HT1080 (cell line): Measurements from ENCODE around the gene PCSK2. TPM values are rescaled to one million over a fixed set of nuclear protein-coding genes. Genes with fewer than 3 reads are reported as not detected.

Source experiments
- DNase-seq: peaks from one replicate; pipeline ENCODE4 v3.0.0-alpha.2; 2015; ENCODE audit warnings: low read depth
- total RNA-seq: library from RNA; depleted of rRNA; stranded (reverse); fragments of >200 nt; shearing (Covaris generic); gene quantifications from 2 replicates; pipeline ENCODE4 v1.2.3, GENCODE V29; 2014

The PCSK2 gene
- total RNA-seq, 1 experiment from 2014 or later: not detected

DNA sequence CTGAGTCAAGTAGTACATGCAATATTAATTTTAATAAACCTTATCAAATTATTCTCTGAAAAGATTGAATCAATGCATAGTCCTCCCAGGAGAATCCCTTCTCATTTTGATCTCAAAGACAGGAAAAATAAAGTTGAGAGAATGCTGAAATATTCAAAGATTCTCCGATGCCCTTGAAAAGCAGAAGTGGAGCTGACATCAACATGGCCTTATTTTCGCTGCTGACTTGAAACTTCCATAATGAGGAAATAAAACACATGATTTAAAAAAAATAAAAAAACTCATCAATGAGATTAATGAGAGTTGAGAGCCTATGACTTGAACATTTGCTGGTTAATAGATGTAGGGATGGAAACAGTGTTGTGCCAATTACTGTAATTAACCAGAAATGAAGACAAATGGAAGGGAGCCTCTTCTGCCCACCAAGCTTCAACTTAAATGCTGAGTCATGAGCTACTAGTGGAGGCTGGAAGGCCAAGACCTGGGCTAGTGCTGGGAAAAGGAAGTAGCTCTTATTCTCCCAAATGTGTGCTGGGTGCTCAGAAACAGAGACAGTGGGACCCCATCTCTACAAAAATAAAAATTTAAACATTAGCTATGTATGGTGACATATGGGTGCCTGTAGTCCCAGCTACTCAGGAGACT, 164.4 kb downstream of the PCSK2 start:
- DNase-seq: no peak

DNA sequence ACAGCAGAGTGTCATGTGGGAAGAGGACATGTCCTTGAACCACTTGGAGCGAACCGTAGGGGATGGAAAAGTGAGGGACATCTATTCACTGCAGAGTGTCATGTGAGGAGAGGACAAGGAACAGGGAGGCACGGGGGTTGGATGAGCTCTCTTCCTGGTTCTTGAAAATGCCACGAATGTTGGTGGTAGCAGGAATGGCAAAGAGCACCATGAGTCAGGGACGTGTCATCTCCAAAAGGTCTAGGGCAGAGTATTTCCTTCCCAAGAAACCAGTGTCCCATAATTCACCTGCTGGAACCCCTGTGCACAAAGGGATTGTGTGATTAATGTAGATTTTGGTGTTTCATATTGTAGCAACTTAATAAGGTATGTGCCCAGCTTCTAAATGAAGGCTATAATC, 167.6 kb downstream of the PCSK2 start:
- peak; percentile 58 for DNase-seq

DNA sequence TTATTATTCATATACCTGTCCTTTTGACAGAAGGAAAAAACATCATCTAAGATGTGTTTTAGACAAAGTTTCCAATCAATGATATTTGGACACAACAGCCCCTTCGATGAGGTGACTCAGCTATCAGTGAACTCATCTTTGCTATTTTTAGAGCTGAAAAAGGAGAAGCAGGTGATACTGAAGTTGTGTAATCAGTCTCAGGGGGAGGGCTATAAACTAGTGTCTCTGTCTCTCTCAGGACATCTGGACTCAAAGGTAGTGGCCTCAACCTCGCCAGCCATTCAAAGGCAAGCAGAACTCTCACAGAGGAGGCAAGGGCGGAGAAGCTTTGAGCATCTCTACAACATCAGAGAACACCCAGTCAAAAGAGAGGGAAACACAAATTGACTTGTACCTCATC, 168.9 kb downstream of the PCSK2 start:
- no peak for DNase-seq

DNA sequence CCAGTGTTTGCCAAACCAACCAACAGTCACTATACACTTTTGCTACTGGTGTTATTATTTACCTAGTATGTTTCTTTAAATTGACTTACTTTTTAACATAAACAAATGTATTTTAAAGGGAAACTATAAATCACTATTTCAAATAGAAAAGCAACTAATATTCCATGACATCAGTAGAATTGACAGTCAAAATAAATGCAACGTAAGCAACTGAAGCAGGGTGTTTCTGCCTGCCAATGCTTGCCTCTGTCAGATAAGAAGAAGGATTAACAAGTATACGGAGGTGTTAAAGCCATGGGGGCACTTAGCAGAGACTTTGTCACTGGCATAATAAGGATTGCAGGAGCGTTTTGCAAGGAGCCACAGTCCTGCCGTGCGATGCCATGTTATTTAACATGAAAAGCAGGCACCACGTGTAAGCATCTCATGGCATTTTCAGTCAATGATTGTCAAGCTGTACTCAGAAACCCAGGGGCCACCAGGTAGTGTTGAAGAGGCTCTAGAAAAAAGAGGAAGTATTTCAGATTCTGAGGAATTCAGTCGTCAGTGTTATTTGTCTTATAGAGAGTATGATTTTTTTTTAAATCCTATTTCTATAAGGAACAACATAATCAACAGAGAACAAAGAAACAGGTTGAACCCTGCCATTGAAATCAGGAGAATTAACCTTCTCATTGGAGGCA, 172.6 kb downstream of the PCSK2 start:
- no peak for DNase-seq

DNA sequence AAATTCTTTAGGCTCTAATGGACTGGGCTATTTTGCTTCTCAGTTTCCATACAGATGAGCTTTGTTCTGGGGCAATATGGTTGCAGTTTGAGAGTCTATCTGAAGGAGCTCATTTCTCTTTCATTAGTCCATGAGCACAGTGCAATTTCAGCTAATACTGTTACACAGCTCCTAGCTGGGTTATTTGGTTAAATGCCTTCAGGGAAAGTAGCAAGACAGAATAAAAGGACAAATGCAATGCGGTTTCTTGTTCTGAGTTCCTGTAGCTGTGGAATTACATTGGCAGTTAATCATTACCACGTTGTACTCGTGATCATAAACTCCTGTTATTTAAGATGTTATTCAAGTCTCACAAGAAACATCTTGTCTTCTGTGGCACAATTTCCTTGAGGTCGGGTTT, 176.6 kb downstream of the PCSK2 start:
- DNase-seq: no peak

DNA sequence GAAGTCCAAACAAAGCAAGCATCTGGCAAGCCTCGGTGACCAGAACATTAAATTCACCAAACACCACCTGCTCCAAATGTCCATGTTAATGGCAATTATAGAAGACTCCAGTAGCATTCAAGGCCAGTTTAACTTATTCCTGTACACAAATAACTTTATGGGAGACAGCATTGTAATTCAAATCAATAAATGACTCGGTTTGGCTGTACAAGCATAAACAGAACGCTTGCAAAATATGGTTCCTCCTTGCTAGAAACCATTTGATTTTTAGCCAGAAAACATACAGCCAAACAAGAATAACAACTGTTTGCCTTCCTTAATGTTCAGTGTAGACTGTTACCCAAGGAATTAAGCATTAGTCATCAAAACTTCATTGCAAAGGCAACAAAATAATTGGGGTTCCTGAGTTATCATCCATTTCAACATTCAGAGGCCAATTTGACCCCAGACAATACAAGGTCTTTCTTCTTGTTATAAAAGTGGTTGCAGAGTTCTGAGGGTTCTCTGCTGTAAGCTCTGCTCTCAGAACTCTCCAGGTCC, 179.3 kb downstream of the PCSK2 start:
- no peak for DNase-seq

DNA sequence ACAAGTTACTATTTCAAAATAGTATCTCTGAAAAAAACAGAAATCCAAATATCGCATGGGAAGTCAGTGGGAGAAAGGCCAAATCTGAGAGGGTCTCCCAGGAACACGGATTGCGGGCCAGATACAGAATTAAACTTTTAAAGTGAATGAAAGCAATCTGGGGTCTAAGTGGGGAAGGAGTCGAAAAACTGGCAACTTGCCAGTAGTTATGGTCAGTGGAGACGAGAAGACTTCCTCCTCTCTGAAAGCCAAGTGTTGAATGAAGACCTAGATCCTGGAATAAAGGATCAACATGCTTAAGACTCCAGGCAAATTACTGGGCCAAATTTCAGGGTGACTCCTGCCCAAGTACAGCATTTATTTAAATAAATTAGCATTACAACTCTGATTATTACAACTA, 180.7 kb downstream of the PCSK2 start:
- no peak for DNase-seq

DNA sequence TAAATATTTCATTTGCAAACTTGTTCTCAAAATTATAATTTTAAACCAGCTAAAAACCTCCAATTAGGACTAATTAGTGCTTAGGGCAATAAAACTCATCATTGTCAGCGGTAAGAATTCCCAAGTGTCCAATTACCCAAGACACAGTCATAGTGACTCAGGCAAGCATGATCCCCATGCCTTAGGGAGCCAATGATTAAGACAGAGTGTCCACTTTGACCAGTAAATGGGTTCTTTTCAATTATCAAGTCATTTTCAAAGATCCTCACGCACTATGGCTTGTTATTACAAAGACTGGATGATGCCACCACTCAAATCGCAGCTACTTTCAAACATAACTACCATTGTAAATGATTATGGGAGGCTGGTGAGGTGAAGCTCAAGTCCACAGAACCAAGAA, 190.4 kb downstream of the PCSK2 start:
- no peak for DNase-seq

DNA sequence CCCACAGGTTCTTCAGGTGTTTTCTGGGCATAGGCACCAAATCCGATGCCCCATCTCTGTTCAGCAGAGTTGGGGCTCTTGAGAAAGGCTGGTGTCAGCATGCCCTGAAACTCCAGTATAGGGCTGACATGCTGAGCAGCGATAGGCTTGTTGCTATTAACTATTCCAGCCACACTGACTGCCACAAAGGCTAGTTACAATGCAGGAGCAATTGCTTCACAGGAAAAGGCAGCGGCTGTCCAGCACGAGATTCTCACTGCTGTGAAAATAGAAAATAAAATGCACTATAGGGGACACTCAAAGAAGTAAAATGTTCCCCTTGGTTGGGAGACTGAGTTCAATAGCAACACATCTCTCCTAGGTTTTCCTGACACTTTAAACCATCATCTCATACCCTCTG, 191.9 kb downstream of the PCSK2 start:
- no peak for DNase-seq

DNA sequence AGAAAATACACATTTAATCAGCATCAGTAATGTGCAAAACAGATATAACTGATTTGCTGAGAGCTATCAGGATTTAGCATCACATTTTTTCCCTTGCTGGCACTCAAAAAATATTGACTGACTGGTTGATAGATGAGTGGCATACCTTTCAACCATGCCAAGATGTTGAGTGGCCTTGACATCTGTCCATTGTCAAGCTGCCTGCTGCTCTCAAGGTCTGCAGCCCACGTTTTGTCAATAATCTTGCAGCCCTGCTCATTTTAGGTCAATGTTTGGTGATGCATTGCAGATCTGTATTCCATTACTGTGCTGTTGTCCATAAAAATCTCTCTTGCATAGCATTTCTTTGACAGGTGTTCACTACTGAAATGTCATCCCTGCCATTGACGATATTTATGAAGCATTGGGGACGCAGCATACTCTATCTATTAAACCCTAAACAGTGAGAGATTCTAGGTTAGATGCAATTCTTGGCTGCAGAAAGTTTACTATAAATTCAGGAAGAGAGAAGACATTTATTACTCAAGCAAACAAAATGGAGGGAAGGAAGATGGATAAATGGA, 192.7 kb downstream of the PCSK2 start:
- DNase-seq: no peak

DNA sequence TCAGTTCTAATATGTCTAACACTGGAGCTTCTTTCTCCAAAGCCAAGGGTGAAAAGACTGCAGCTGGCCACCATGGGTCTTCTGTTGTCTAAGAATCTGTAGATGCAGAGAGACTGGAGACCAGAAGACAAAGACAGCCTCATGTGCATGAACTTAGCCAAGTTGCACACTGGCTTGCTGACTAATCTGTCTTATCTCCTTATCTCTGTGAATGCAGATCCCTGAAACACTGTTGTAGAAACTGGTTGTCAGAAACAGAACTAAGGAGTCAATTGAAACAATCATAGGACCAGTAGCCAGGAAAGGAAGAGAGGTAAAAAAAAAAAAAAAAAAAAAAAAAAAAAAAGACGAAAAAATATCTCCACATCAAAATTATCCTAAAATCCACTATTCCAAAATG, 194.7 kb downstream of the PCSK2 start:
- no peak for DNase-seq

DNA sequence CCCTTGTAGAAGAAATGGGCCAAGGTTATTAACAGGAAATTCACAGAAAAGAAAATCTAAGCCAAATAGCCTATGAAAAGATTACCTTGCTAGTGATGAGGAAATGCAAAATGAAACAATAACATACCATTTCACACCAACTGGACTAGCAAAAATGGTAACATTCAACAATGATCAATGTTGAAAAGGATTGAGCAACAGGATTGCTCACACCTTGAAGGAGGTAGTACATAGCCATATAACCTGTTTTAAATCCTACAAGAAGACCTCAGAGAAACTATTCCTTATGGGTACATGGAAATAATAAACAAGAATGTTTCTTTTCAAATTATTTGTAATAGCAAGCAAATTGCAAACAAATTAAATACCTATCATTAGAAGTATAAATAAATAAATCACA, 196.9 kb downstream of the PCSK2 start:
- DNase-seq: no peak

DNA sequence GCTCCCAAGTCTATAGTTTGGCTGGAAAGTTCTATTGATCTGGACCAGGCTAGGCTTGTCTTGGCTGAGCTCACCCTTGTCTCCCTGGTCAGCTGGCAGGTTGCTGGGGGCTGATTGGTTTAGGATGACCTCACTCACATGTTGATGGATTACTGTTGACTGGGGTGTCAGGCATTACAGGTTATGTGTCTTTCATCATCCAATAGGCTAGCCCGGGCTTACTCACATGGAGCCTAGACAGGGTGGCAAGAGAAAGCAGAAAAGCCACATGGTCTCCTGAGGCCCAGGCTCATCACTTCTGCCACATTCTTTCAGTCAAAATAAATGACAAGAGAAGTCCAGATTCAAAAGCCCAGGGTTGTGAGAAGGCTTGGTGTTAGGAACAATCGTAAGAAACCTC, 200.8 kb downstream of the PCSK2 start:
- DNase-seq: no peak

DNA sequence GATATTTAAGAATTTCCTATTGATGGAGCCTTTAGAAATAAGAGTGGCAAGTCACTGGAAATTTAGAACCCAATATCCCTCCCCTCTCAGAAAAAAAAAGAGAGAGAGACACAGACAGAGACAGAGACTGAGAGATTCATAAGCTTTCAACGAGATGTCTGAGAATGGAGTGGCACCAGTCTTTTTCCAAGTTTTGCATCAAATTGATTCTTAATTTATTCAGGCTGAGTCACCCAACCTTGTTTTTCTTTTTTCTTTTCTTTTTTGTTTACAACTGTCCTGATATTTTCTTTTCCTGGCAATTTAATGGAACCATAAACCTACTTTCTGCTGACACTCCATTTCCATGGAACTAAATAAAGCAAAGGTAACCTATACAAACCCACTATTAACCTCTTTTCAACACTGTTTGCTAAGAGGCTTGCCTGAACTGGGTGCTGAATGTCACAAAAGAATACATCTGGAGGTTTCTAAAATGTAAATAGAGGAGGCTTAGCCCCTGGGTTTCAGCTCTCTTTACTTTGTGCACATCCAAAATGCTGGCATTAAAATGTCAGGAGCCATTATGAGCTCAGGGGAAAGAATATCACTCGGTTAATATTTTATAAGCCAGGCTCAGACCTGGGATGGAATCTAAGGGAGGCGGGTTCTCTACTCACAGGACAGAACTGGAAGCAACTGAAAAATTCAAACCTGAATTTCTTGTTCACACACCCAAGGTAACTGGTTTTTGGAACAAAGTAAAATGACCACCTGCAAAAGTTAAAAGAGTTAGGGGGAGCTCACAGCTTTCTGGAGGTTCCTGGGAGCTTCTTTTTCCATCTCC, 203.5 kb downstream of the PCSK2 start:
- no peak for DNase-seq

DNA sequence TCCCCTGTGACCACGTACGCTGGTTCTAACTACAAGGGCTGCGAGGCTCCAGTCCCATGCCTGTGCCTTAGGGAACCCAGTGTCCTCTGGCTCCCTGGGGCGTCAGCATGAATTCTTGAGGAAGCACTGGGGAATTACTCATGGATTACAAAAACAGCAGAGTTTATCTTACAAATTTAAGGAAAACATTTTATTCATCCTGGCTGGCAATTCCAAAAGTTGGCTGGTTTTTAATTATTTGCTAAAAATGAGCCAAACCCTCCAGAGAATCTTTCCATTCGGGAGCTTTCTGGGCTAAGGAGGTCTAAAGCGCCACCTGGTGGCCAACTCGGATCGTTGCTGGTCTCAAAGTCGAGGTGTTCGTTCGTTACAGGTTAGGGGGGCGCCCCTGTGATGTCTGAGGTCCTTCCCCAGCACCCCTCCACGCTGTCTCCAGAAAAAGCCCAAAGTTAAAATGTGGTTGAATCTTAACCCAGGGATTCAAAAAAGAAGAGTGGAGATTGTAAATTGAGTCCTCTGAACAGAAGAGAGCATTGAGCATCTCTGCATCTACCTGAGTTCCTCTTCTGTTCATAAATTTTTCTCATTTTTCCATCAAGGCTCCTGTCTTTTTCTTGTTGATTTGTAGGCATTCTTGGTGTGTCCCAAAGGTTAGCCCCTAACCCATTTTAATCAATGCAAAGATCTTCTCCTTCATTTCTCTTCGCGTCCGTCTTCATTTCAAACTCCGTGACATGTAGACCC, 205.0 kb downstream of the PCSK2 start:
- peak; percentile 31 for DNase-seq

DNA sequence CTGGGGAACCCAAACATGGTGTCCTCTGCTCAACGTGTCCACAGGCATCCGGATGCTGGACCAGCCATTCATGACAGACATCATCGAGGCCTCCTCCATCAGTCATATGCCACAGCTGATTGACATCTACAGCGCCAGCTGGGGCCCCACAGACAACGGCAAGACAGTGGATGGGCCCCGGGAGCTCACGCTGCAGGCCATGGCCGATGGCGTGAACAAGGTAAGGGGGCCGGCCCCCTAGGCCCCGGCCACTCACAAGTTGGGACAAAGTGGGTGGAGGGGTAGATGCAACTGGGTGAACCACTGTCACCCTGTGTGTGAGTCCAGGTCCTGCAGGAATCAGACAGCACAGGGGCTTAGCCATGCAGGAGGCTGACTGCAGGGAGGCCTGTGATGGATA, 209.8 kb downstream of the PCSK2 start:
- DNase-seq: no peak

DNA sequence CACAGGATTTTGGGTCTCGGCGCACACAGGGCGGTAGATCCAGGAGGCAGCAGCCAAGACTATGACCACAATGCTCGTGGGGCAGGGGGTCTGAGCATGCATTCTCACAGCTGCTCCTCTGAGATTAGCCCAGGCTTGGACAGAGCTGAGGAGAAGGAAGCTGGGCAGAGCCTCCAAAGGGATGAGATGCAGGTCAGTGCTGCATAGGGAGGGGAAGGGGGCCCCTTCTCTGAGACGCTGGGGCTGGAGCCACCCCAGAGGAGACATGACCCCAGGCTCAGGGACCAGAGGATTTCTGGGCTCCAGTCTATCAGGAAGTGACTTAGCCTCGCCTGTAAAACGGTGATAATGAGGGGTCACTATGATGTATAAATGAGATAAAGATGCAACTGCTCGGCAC, 210.4 kb downstream of the PCSK2 start:
- DNase-seq: no peak

DNA sequence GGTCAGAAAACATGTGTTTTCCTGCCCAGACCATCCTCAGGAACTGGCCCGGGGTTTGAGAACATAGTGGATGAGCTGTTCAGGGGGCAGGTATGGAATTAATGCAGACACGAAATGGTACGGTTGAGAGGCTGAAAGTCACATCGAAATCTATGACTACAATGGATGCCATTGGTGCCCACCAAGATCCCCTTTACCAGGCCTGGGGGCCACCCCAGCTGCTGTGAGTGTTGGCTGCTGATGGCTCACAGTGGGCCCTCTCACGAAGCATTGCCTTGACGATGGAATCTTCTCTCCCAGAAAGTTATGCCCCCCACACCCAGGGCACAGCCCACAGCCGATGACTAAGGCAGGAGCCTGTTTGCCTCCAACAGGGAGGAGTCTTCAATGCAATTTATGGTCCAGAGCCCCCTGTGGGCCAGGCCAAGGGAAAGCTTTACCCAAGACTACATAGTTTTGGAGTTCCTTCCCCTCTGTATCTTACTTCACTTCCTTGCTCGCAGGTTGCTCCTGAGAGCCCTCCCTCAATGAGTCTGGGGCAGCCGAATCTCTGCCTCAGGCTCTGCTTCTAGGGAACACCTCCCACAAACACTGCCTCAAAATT, 211.7 kb downstream of the PCSK2 start:
- peak; percentile 21 for DNase-seq

DNA sequence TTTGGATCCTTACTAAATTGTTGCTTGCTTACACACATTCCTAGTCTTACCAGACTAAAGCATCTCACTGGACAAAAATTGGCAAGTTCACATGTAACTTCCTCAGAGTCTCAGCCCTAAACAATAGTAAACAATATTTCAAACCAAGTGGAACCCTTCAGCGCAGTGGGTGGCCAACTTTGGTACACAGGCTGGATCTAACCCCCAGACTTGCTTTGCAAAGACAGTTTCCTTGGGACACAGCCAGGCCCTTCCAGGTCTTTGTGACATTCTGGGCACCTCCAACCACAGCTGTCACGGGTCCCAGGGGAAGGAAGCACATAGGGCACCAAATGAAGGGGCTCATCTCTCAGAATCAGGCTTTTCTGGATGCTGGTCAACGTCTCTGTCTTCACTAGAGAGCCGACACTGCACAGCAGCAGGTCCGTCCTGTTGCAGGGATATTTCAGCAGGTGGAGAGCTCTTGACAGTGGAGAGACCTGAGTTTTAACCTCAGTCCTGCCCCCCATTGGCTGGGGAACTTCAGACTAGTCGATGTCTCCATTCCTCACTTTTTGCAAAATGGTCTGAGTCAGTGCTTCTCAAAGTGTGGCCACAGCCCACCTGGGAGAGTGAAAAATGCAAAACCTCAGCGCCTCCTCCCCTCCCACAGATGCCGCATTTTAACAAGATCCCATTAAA, 212.9 kb downstream of the PCSK2 start:
- no peak for DNase-seq

DNA sequence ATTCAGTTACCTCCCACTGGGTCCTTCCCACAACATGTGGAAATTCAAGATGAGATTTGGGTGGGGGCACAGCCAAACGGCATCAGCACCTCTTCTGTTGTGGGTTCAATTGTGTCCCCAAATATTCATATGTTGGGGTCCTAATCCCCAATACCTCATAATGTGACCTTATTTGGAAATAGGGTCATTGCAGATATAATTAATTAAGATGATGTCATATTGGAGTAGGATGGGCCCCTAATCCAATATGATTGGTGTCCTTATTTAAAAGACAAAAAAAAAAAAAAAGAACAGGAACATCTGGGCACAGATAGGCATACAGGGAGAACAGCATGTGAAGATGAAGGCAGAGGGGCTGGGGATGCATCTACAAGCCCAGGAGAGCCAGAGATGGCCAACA, 214.9 kb downstream of the PCSK2 start:
- no peak for DNase-seq
